GM19025 (cell line): ENCODE results near the gene HEPACAM2.

Source experiments
- ATAC-seq: cut with Tn5 transposase; IDR thresholded peaks from one replicate; pipeline ENCODE4 v1.9.1; 2021; ENCODE audit warnings: mild to moderate bottlenecking, low read depth, moderate library complexity; ENCODE audit not compliant: unreplicated experiment

HEPACAM2 gene

GRCh38 chr7:93148727-93149126 lies 77.5 kb downstream of the HEPACAM2 start:
- ATAC-seq = no peak

- ATAC-seq = peak; percentile 60
Observed at GRCh38 chr7:93148144-93148543, 78.1 kb downstream of the HEPACAM2 start, which contains the start of gene SAMD9L. Gene SAMD9L, minus strand, starts transcription at chr7:93148385. Its CDS starts 12,414 bp downstream, at chr7:93135971.

- peak; percentile 68 for ATAC-seq
Observed at GRCh38 chr7:93147363-93147762, 78.9 kb downstream of the HEPACAM2 start.

GRCh38 chr7:93146472-93147141 lies 79.7 kb downstream of the HEPACAM2 start:
- no peak for ATAC-seq

- ATAC-seq = no peak
Observed at GRCh38 chr7:93146036-93146435, 80.2 kb downstream of the HEPACAM2 start.

GRCh38 chr7:93145354-93145753 lies 80.9 kb downstream of the HEPACAM2 start:
- no peak for ATAC-seq

- ATAC-seq = no peak
Observed at GRCh38 chr7:93142127-93142526, 84.1 kb downstream of the HEPACAM2 start.

- no peak for ATAC-seq
Observed at GRCh38 chr7:93140582-93141191, 85.6 kb downstream of the HEPACAM2 start.

- ATAC-seq = no peak
Observed at GRCh38 chr7:93138576-93138975, 87.7 kb downstream of the HEPACAM2 start.
